Rectal smooth muscle tissue (tissue), 1 donor: ENCODE results near the gene CADM3.

ENCODE experiments used
- H3K27ac ChIP-seq: one replicate; pipeline ENCODE4 v1.7.0; 2013; ENCODE audit warnings: low read depth, low read length, inconsistent platforms
- H3K27me3 ChIP-seq: one replicate; pipeline ENCODE4 v1.7.0; 2013; ENCODE audit warnings: low read length; ENCODE audit not compliant: control insufficient read depth, insufficient read depth
- H3K36me3 ChIP-seq: one replicate; pipeline ENCODE4 v1.7.0; 2013; ENCODE audit warnings: low read length; ENCODE audit not compliant: control insufficient read depth, insufficient read depth
- H3K4me1 ChIP-seq: one replicate; pipeline ENCODE4 v1.7.0; 2013; ENCODE audit warnings: low read length; ENCODE audit not compliant: control insufficient read depth, insufficient read depth
- H3K4me3 ChIP-seq: one replicate; pipeline ENCODE4 v1.7.0; 2013; ENCODE audit warnings: low read length
- H3K9ac ChIP-seq: one replicate; pipeline ENCODE4 v1.7.0; 2013; ENCODE audit warnings: low read length

The CADM3 gene

DNA sequence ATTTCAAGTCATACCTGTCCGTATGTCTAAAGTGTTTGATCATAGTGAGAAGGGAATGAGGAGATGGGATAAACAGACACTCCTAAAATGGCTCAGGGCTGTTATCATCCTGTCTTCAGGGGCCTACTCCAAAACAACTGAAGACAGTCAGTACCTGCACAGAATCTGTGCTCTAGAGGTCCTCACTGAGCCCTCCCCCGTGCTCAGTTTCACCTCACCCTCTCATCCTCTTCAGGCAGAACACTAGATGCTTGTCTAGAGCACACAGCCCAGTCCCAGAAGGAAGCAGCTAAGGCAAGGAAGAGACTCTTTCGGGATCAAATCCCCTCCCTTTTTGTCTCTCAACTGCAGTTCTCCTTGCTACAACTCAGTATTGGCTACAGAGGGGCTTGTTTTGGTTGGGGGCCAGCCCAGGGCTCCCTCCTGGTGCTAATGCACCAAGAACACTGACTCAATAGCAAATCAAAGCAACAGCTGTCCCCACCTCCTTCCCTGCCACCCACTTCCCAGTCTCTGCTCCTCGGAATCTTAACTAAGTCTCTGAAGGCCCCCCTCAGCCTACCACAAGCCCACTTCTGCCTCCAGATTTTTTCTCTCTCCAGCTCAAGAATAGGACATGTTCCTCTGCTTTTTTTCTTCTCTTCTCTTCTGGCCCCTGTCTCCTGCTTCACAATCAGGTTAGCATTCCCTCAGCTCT, 10.1 kb downstream of the CADM3 start:
- Histone ChIP-seq H3K4me3 (no peak overlapping the region), H3K36me3 (no peaks in the 10 kb centered on the region), H3K9ac (no peak overlapping the region), H3K4me1 (no peaks in the 10 kb centered on the region), H3K27ac (no peak overlapping the region), H3K27me3 (no peaks in the 10 kb centered on the region)

GRCh38 chr1:159184201-159184600, 12.8 kb downstream of the CADM3 start:
- Histone ChIP-seq H3K4me3 (no peak overlapping the region), H3K4me1 (no peaks in the 10 kb centered on the region), H3K27me3 (peaks cover 10% of the 10 kb centered on the region), H3K36me3 (no peaks in the 10 kb centered on the region), H3K27ac (no peak overlapping the region), H3K9ac (no peak overlapping the region)

DNA sequence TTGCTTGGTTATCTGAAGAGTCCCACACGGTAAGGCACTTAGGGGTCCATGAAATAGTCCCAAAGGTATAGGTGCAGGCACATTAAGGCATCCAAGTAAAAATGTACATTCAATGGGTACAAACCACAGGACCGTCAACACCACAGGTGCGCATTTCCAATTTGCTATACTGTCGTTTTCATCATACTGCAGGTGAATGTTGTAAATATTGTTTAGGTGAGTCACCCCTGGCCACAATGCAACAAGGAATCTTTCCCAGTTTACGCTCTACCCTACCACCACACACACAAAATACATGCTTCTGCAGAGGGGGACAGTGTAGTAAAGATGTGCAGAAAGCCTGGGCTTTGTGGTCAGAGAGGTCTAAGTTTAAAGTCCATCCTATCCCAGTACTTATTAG, 13.7 kb downstream of the CADM3 start:
- Histone ChIP-seq H3K27me3 (peaks cover 10% of the 10 kb centered on the region), H3K27ac (no peak overlapping the region), H3K4me3 (no peak overlapping the region), H3K4me1 (no peaks in the 10 kb centered on the region), H3K9ac (no peak overlapping the region), H3K36me3 (no peaks in the 10 kb centered on the region)

GRCh38 chr1:159187033-159187432, 15.6 kb downstream of the CADM3 start:
- Histone ChIP-seq H3K27me3 (peaks cover 10% of the 10 kb centered on the region), H3K4me3 (no peak overlapping the region), H3K4me1 (no peaks in the 10 kb centered on the region), H3K9ac (no peak overlapping the region), H3K27ac (no peak overlapping the region), H3K36me3 (no peaks in the 10 kb centered on the region)

GRCh38 chr1:159187647-159188374, 16.4 kb downstream of the CADM3 start:
- Histone ChIP-seq H3K4me3 (peak overlapping the region; percentile 30), H3K9ac (no peak overlapping the region), H3K27ac (no peak overlapping the region), H3K27me3 (peaks cover 10% of the 10 kb centered on the region), H3K36me3 (no peaks in the 10 kb centered on the region), H3K4me1 (no peaks in the 10 kb centered on the region)

GRCh38 chr1:159188375-159188788, 17.0 kb downstream of the CADM3 start:
- Histone ChIP-seq H3K4me1 (no peaks in the 10 kb centered on the region), H3K36me3 (no peaks in the 10 kb centered on the region), H3K9ac (no peak overlapping the region), H3K27me3 (peaks cover 10% of the 10 kb centered on the region), H3K4me3 (peak overlapping the region; percentile 30), H3K27ac (no peak overlapping the region)

- Histone ChIP-seq H3K4me3 (no peak overlapping the region), H3K36me3 (no peaks in the 10 kb centered on the region), H3K9ac (no peak overlapping the region), H3K4me1 (no peaks in the 10 kb centered on the region), H3K27me3 (peaks cover 10% of the 10 kb centered on the region), H3K27ac (no peak overlapping the region)
These were observed 19.0 kb downstream of the CADM3 start for GRCh38 chr1:159190441-159190840.

- Histone ChIP-seq H3K27ac (no peak overlapping the region), H3K9ac (no peak overlapping the region), H3K27me3 (no peaks in the 10 kb centered on the region), H3K36me3 (no peaks in the 10 kb centered on the region), H3K4me1 (no peaks in the 10 kb centered on the region), H3K4me3 (no peak overlapping the region)
These were observed 25.1 kb downstream of the CADM3 start for GRCh38 chr1:159196543-159196942.

DNA sequence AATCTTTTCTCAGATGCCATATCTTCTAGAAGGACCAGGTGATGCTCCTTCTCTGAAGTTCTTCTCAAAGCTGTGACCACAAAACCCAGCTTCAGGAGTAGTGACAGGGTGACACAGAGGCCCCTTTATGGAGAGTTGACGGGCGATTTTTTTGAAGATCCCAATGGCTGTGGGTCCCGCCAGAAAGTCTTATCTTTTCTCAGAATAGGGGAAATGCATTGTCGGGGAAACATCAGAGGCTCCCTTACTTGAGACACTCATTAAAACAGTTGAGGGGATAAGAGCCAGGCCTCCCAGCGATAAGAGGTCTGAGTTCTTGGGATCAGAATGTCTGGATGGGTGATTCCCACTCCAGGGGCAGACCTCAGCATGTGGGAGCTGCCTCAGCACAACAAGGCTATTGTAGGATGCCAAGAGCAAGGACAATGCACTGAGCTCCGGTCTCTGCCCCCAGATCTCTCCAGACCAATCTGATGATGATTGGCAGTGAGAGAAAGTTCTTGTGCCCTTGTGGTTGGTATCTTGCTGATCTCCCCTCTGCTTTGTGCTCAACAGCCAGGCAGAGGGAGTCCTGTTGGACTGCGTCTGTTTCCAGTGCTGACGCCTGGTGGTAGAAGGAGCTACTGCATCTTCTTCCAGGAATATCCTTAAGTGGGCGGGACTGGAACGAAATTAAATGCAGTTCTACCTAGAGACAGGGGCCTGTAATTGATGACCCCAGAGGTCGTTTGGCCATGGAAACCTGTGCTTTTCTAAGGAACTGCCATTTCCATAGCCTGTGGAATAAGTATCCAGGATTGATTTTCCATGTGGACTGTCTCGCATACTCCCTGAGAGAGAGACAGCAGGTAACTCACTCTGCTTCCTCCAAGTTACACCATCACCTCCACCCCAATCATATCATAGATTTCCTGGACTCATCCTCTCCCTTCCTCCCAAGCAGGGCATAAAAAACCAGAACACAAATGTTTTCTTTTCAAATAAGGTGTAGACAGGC, 26.4 kb downstream of the CADM3 start:
- Histone ChIP-seq H3K4me3 (no peak overlapping the region), H3K9ac (no peak overlapping the region), H3K27me3 (no peaks in the 10 kb centered on the region), H3K4me1 (no peaks in the 10 kb centered on the region), H3K27ac (no peak overlapping the region), H3K36me3 (no peaks in the 10 kb centered on the region)

DNA sequence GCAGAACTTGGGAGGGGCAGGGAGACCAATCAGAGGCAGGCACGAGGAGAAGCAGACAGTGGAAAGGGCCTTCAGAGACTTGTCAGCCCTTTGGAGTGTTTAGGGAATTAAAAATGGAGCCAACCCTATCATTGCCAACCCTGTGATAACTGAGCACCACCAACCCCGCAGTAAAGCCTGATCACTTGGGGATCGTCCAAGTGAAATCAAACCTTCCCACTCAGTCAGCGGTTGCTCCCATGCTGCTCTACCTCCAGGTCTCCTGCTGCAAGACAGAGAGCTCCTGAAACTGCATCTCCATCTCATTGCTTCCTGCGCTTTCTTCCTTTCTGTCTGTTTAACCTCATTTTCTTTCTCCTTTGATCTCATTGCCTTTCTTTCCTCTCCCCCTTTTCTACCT, 28.5 kb downstream of the CADM3 start:
- Histone ChIP-seq H3K27me3 (no peaks in the 10 kb centered on the region), H3K4me3 (no peak overlapping the region), H3K36me3 (no peaks in the 10 kb centered on the region), H3K4me1 (no peaks in the 10 kb centered on the region), H3K9ac (no peak overlapping the region), H3K27ac (no peak overlapping the region)

DNA sequence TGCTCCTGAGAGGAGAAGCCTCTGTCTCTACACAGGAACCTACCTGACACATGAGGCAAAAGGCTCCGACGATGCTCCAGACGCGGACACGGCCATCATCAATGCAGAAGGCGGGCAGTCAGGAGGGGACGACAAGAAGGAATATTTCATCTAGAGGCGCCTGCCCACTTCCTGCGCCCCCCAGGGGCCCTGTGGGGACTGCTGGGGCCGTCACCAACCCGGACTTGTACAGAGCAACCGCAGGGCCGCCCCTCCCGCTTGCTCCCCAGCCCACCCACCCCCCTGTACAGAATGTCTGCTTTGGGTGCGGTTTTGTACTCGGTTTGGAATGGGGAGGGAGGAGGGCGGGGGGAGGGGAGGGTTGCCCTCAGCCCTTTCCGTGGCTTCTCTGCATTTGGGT, 29.4 kb downstream of the CADM3 start:
- H3K27me3 ChIP-seq = peaks cover 4% of the 10 kb centered on the region
- H3K9ac ChIP-seq = no peak overlapping the region
- no peak overlapping the region for H3K27ac ChIP-seq
- H3K4me3 ChIP-seq = no peak overlapping the region
- H3K4me1 ChIP-seq = no peaks in the 10 kb centered on the region
- no peaks in the 10 kb centered on the region for H3K36me3 ChIP-seq

DNA sequence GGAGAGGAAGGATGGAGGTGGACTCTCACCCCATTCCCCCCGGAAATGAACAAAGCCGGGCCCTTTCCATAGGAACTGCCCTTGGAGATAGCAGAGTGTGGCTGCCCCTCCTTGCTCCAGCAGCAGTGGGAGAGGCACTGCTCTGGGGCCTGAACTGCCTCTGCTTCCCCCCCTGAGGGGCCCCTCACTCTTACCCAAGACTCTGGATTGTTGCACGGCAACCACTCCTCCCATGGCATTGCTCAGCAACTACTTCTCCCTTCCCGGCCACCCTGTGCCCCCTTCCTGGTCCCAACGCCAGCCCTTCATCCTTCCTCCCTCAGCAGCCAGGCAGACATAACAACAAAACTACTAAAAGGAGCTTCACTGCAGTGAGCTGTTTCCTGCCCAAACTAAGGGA, 30.2 kb downstream of the CADM3 start:
- Histone ChIP-seq H3K4me3 (no peak overlapping the region), H3K27me3 (peaks cover 5% of the 10 kb centered on the region), H3K4me1 (no peaks in the 10 kb centered on the region), H3K36me3 (no peaks in the 10 kb centered on the region), H3K27ac (no peak overlapping the region), H3K9ac (no peak overlapping the region)
